MCF 10A (cell line): ENCODE data around the gene MORN5. TPM values are rescaled to one million over a fixed set of nuclear protein-coding genes. Genes with fewer than 3 reads are reported as not detected.

Experiments used
- BruUV-seq: library from RNA; stranded (reverse); fragments of 400-500 nt; replicated peaks from 2 replicates; lab custom pipeline; 2021; lab: Mats Ljungman, UMichigan
- CTCF ChIA-PET: fragments of 300-600 bp; sonication (Branson Sonifier 250); formaldehyde crosslinking; extraction: SDS; loops from one replicate; lab custom pipeline; 2021; ENCODE audit warnings: antibody characterized with exemption, inconsistent platforms; lab: Yijun Ruan, JAX
- POLR2A ChIA-PET: fragments of 300-600, 350-650 bp; sonication (Branson Sonifier 250); formaldehyde crosslinking; extraction: SDS; loops from one replicate; lab custom pipeline; 2020; ENCODE audit warnings: antibody characterized with exemption, inconsistent platforms; lab: Yijun Ruan, JAX
- DNase-seq: peaks from one replicate; pipeline ENCODE4 v3.0.0-alpha.2; 2018; ENCODE audit not compliant: unreplicated experiment
- H3K27ac Mint-ChIP-seq: one replicate; pipeline ENCODE4 v1.8.0; 2022; ENCODE audit warnings: mild to moderate bottlenecking, low read depth, mixed read lengths; ENCODE audit not compliant: unreplicated experiment
- H3K27me3 Mint-ChIP-seq: one replicate; pipeline ENCODE4 v1.8.0; 2022; ENCODE audit warnings: mixed read lengths; ENCODE audit not compliant: insufficient read depth, unreplicated experiment
- H3K36me3 Mint-ChIP-seq: one replicate; pipeline ENCODE4 v1.8.0; 2022; ENCODE audit warnings: mild to moderate bottlenecking, moderate library complexity, mixed read lengths; ENCODE audit not compliant: insufficient read depth, unreplicated experiment
- H3K4me1 Mint-ChIP-seq: one replicate; pipeline ENCODE4 v1.8.0; 2022; ENCODE audit warnings: mixed read lengths; ENCODE audit not compliant: insufficient read depth, unreplicated experiment
- H3K4me3 Mint-ChIP-seq: one replicate; pipeline ENCODE4 v1.8.0; 2022; ENCODE audit warnings: mild to moderate bottlenecking, moderate library complexity, mixed read lengths; ENCODE audit not compliant: unreplicated experiment
- H3K9me3 Mint-ChIP-seq: one replicate; pipeline ENCODE4 v1.8.0; 2022; ENCODE audit warnings: mixed read lengths; ENCODE audit not compliant: unreplicated experiment
- intact Hi-C: fragments of 100-400 bp; cut with micrococcal nuclease; formaldehyde crosslinking; loops from 2 replicates; pipeline ENCODE4 v1.14.1; 2022
- total RNA-seq: library from RNA; stranded (reverse); gene quantifications from 2 replicates; pipeline ENCODE4 v1.2.3, GENCODE V29; 2022
- TF ChIP-seq, protein P1 (sequence below): fragments of 200-600 bp; IDR thresholded peaks from one replicate; pipeline ENCODE4 v1.8.0; 2022; ENCODE audit warnings: antibody characterized with exemption, mild to moderate bottlenecking; ENCODE audit not compliant: unreplicated experiment

Gene MORN5
- total RNA-seq, 1 experiment from 2014 or later = not detected

DNA sequence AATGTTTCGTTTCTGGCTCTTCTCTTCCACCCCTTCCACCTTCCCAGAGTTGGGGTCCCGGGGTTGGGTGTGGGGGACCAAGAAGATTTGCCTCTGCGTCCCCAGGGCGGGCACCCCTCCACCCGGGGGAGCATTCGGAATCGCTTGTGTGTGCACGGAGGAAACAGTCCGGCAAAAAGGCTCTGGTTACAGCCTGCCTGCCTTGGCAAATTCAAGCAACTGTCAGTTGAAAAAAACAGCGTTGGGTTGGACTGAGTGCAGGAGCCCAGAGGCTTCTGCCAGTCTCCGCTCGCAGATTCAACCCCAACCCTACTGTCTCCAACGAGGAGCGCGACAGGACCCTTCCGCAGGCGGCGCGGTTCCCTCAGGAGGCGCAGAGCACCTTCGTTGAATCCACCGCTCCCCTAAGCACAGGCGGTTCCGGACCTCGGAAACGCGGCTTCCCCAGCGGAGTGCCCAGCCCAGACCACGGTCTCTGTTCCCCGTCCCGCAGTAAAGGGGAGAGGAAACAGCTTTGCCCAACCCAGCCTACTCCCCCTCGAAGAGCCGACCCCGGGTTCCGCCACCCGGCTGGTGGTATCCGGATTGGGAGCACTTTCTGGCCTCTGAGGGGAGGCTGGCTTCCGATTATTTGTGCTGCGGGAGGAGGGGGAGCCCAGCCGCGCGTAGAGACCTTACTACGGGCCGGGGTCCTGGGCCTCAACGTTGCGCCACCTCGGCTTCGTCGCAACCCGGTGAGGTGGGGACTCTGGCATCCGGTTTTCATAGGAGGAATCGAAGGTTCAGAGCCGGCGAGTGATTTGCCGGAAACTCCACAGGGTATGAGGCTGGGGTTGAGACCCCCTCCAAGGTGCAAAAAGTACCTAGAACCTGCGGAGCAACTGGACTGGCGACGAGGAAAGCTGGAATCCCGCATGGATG is 59.5 kb downstream of the MORN5 start:
- H3K4me1 Mint-ChIP-seq = peaks cover 8% of the 10 kb centered on the region
- CTCF ChIA-PET = no interaction called here
- H3K4me3 Mint-ChIP-seq = no peak overlapping the region
- no peaks in the 10 kb centered on the region for H3K9me3 Mint-ChIP-seq
- no peaks in the 10 kb centered on the region for H3K27me3 Mint-ChIP-seq
- no TSS peak for BruUV-seq
- no peaks in the 10 kb centered on the region for H3K36me3 Mint-ChIP-seq
- POLR2A ChIA-PET = no interaction called here
- intact Hi-C loops = no loop called here
- no peak for DNase-seq
- no peak overlapping the region for H3K27ac Mint-ChIP-seq
- TF ChIP-seq, protein P1, sequence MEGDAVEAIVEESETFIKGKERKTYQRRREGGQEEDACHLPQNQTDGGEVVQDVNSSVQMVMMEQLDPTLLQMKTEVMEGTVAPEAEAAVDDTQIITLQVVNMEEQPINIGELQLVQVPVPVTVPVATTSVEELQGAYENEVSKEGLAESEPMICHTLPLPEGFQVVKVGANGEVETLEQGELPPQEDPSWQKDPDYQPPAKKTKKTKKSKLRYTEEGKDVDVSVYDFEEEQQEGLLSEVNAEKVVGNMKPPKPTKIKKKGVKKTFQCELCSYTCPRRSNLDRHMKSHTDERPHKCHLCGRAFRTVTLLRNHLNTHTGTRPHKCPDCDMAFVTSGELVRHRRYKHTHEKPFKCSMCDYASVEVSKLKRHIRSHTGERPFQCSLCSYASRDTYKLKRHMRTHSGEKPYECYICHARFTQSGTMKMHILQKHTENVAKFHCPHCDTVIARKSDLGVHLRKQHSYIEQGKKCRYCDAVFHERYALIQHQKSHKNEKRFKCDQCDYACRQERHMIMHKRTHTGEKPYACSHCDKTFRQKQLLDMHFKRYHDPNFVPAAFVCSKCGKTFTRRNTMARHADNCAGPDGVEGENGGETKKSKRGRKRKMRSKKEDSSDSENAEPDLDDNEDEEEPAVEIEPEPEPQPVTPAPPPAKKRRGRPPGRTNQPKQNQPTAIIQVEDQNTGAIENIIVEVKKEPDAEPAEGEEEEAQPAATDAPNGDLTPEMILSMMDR = no peak

DNA sequence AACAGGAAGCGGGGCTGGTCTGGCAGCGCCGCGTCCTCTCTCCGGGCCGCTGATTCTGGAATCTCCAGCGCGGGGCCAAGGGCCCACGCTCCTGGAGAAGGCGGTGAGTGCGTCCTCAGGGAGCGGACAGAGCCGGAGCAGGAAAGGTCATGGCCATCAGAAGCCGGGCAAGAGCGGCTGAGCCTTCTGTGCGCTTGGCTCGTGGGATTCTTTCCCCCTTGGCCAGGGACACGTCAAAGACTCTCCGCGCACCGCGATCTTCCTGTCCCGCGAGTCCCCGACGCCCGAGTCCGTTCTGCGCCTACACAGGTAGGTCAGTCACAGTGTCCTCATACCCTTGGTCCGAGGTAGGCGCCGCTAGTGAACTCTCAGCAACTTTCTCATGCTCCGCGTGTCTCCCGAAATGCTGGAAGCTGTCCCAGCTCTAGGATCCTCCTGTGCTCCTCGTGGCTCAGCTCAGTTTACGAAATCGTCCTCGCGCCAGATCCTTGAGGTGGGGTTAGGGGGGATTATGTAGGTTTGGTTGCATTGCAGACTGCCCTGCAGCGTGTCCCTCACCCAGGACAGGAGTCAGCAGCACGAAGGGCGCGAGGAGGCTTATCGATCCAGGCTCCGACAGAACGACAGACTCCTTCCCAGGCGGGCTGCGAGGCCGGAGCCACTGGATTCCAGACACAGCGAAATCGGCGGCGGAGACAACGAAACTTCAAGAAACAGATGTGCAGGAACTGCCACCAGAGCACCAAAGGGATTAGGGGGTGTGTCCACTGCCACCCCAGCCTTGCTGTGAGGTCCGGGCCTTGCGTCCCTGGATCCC is 60.4 kb downstream of the MORN5 start:
- no peaks in the 10 kb centered on the region for H3K27me3 Mint-ChIP-seq
- H3K4me1 Mint-ChIP-seq = peaks cover 8% of the 10 kb centered on the region
- H3K36me3 Mint-ChIP-seq = no peaks in the 10 kb centered on the region
- no peak for DNase-seq
- ChIA-PET CTCF (no interaction called here), POLR2A (no interaction called here)
- intact Hi-C loops = no loop called here
- no peak overlapping the region for H3K27ac Mint-ChIP-seq
- H3K4me3 Mint-ChIP-seq = no peak overlapping the region
- H3K9me3 Mint-ChIP-seq = no peaks in the 10 kb centered on the region
- BruUV-seq = no TSS peak
- TF ChIP-seq, protein P1 = no peak

DNA sequence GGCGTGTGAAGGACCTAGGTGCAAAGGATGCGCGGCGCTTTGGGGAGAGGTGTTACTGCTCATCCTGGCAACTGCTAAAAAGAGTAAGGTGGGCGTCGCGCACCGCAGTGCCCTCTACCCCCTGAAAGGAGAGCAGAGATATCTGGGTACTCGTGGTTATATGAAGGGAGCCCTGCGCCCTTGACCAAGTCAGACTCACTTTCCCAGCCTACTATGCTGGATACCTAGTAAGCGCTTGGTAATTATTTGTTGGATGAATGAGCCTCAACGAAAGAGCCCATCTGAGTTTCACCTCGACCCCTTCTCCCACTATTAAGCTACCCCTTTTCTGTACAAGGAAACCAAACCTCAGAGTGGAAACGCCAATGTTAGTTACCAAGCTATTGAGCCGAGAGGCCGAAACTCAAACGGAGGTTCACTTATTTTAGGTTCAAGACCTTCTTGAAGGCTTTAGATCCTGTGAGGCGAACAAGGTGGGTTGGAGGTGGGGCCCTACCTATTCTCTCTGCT is 61.0 kb downstream of the MORN5 start:
- Mint-ChIP-seq H3K9me3 (no peaks in the 10 kb centered on the region), H3K36me3 (no peaks in the 10 kb centered on the region), H3K27me3 (no peaks in the 10 kb centered on the region), H3K27ac (no peak overlapping the region), H3K4me3 (no peak overlapping the region), H3K4me1 (peaks cover 8% of the 10 kb centered on the region)
- intact Hi-C loops = no loop called here
- BruUV-seq = no TSS peak
- ChIA-PET POLR2A (no interaction called here), CTCF (no interaction called here)
- DNase-seq = no peak
- TF ChIP-seq, protein P1 = no peak
